ENCODE data around the gene REV3L. TPM values are rescaled to one million over a fixed set of nuclear protein-coding genes. Genes with fewer than 3 reads are reported as not detected.

The REV3L gene
- polyA plus RNA-seq, 1 experiment = 19.1 TPM

- ChIA-PET POLR2A (no interaction called here), CTCF (no interaction called here)
- no peak overlapping the region for H3K4me3 ChIP-seq (ENCODE audit: low read depth, low read length)
- no peak for DNase-seq (ENCODE audit: low read depth)
- peaks cover 2% of the 10 kb centered on the region; the same call in 1 of the 2 replicates for H3K27me3 ChIP-seq (ENCODE audit: control insufficient read depth, insufficient read depth, low read length)
- no peak for TF ChIP-seq CTCF (IDR thresholded peaks at IDR 0.05; ENCODE audit: insufficient read depth, low read depth, low read length)
- H3K36me3 ChIP-seq (ENCODE audit: control insufficient read depth, insufficient read depth, low read length) = no peaks in the 10 kb centered on the region
Observed at GRCh38 chr6:111252726-111253125, 230.3 kb downstream of the REV3L start.

GRCh38 chr6:111250791-111251354 is 232.1 kb downstream of the REV3L start:
- H3K27me3 ChIP-seq (ENCODE audit: control insufficient read depth, insufficient read depth, low read length) = no peaks in the 10 kb centered on the region
- no peaks in the 10 kb centered on the region for H3K36me3 ChIP-seq (ENCODE audit: control insufficient read depth, insufficient read depth, low read length)
- ChIA-PET POLR2A (no interaction called here), CTCF (interaction anchor here (1.7 kb wide), 1 partner anchor 8 kb away, joined by 9 read pairs; a partner anchor contains a TSS)
- no peak for TF ChIP-seq CTCF (IDR thresholded peaks at IDR 0.05; ENCODE audit: insufficient read depth, low read depth, low read length)
- no peak overlapping the region for H3K4me3 ChIP-seq (ENCODE audit: low read depth, low read length)
- DNase-seq (ENCODE audit: low read depth) = no peak

Other genes with a start within 250 kb of the REV3L start
- gene TRAF3IP2, start 122.7 kb upstream of the REV3L start, polyA plus RNA-seq (2011; rRNA removed) = 33.1 and 52.4 TPM in 2 replicates

All from BJ (cell line).